CD14-positive monocyte (primary cell): ENCODE results near the gene C13orf46. TPM values are rescaled to one million over a fixed set of nuclear protein-coding genes. Genes with fewer than 3 reads are reported as not detected.
A peak's percentile ranks its signal among the peaks of the same experiment; 100 is the strongest.

ENCODE experiments used
- DNase-seq, 3 donors: peaks; one replicate each; pipeline ENCODE4 v3.0.0-alpha.2; 2011 to 2022
- H2AFZ ChIP-seq: 2 replicates; pipeline ENCODE4 v1.6.0; 2012; ENCODE audit warnings: mild to moderate bottlenecking, low read depth, low read length, inconsistent platforms; ENCODE audit not compliant: insufficient read depth, poor library complexity, severe bottlenecking
- H3K27ac ChIP-seq, 2 donors: 1 replicate in 1 of 2; 2 replicates in 1 of 2; pipeline ENCODE4 v1.5.1; 2012 to 2013; ENCODE audit warnings: low read length in 2 of 2, control low read depth in 1 of 2, inconsistent platforms in 1 of 2, low read depth in 1 of 2, mild to moderate bottlenecking in 1 of 2
- H3K27me3 ChIP-seq, 2 donors: one replicate each; pipeline versions ENCODE4 v1.6.0 to v1.6.1; 2011 to 2013; ENCODE audit warnings: low read length in 2 of 2; ENCODE audit not compliant: control insufficient read depth in 2 of 2, insufficient read depth in 2 of 2
- H3K36me3 ChIP-seq, 2 donors: replicated peaks in 1 of 2; 1 replicate in 1 of 2; 2 replicates in 1 of 2; pipeline versions ENCODE4 v1.5.1 to v1.6.1; 2012 to 2013; ENCODE audit warnings: low read length in 2 of 2, control low read depth in 1 of 2, inconsistent platforms in 1 of 2, mild to moderate bottlenecking in 1 of 2; ENCODE audit not compliant: insufficient read depth in 2 of 2, control insufficient read depth in 1 of 2
- H3K4me1 ChIP-seq, 2 donors: 1 replicate in 1 of 2; 2 replicates in 1 of 2; pipeline versions ENCODE4 v1.5.1 to v1.6.1; 2012 to 2013; ENCODE audit warnings: low read length in 2 of 2, control low read depth in 1 of 2, inconsistent platforms in 1 of 2, mild to moderate bottlenecking in 1 of 2, moderate library complexity in 1 of 2; ENCODE audit not compliant: insufficient read depth in 2 of 2, control insufficient read depth in 1 of 2
- H3K4me2 ChIP-seq: replicated peaks from 2 replicates; pipeline ENCODE3; 2012; ENCODE audit warnings: low read length, moderate library complexity, mild to moderate bottlenecking; ENCODE audit not compliant: poor library complexity, severe bottlenecking; ENCODE audit errors: extremely low read depth
- H3K4me3 ChIP-seq, 3 experiments: fragments of 200-600 bp in 1 of 3; sonication (generic) in 1 of 3; replicated peaks in 1 of 3; 1 replicate in 2 of 3; 2 replicates in 1 of 3; pipeline ENCODE4 v1.5.1; 2011 to 2013; ENCODE audit warnings: low read length in 3 of 3, mild to moderate bottlenecking in 3 of 3, control low read depth in 2 of 3, low read depth in 2 of 3, inconsistent platforms in 1 of 3, moderate library complexity in 1 of 3
- H3K79me2 ChIP-seq: 2 replicates; pipeline ENCODE4 v1.6.0; 2012; ENCODE audit warnings: mild to moderate bottlenecking, control low read depth, inconsistent platforms, low read length, moderate library complexity; ENCODE audit not compliant: insufficient read depth
- H3K9ac ChIP-seq: 2 replicates; pipeline ENCODE4 v1.6.0; 2017; ENCODE audit warnings: low read length, mild to moderate bottlenecking; ENCODE audit not compliant: insufficient read depth, poor library complexity, severe bottlenecking
- H3K9me3 ChIP-seq, 2 donors: replicated peaks in 1 of 2; 1 replicate in 1 of 2; 2 replicates in 1 of 2; pipeline versions ENCODE4 v1.5.1 to v1.6.1; 2012 to 2013; ENCODE audit warnings: low read length in 2 of 2, control low read depth in 1 of 2; ENCODE audit not compliant: control insufficient read depth in 1 of 2, insufficient read depth in 1 of 2
- H4K20me1 ChIP-seq: 2 replicates; pipeline ENCODE4 v1.6.0; 2012; ENCODE audit warnings: mild to moderate bottlenecking, low read length, control low read depth, moderate library complexity; ENCODE audit not compliant: insufficient read depth
- H3K27ac Mint-ChIP-seq, 7 donors: one replicate each; pipeline ENCODE4 v1.8.0; 2020; ENCODE audit warnings: mild to moderate bottlenecking in 7 of 7, mixed read lengths in 7 of 7, moderate library complexity in 6 of 7, inconsistent platforms in 2 of 7
- H3K27me3 Mint-ChIP-seq, 3 donors: one replicate each; pipeline ENCODE4 v1.8.0; 2021 to 2022; ENCODE audit warnings: low read depth in 3 of 3, mild to moderate bottlenecking in 3 of 3, mixed read lengths in 3 of 3, moderate library complexity in 3 of 3, inconsistent platforms in 1 of 3
- H3K36me3 Mint-ChIP-seq, 2 donors: one replicate each; pipeline ENCODE4 v1.8.0; 2020; ENCODE audit warnings: mixed read lengths in 2 of 2, inconsistent platforms in 1 of 2, mild to moderate bottlenecking in 1 of 2
- H3K4me1 Mint-ChIP-seq: one replicate; pipeline ENCODE4 v1.8.0; 2020; ENCODE audit warnings: mild to moderate bottlenecking, mixed read lengths
- H3K4me3 Mint-ChIP-seq, 2 donors: one replicate each; pipeline ENCODE4 v1.8.0; 2020; ENCODE audit warnings: mild to moderate bottlenecking in 2 of 2, mixed read lengths in 2 of 2, moderate library complexity in 1 of 2
- H3K9me3 Mint-ChIP-seq, 7 donors: one replicate each; pipeline ENCODE4 v1.8.0; 2020 to 2022; ENCODE audit warnings: mixed read lengths in 7 of 7, mild to moderate bottlenecking in 6 of 7, moderate library complexity in 6 of 7, inconsistent platforms in 2 of 7
- WGBS: methylation state at CpG from one replicate; pipeline ENCODE4 v1.1.5; 2013; ENCODE audit warnings: missing lambda C conversion rate; ENCODE audit not compliant: insufficient coverage; 5-methylcytosine and 5-hydroxymethylcytosine counted together
- intact Hi-C, 2 donors: fragments of 100-400 bp; cut with micrococcal nuclease; formaldehyde crosslinking; loops; one replicate each; pipeline versions ENCODE4 v1.15.0 to v1.15.1; 2023
- polyA plus RNA-seq, 3 donors: library from polyadenylated mRNA; depleted of rRNA in 1 of 3; unstranded in 2 of 3; stranded (reverse) in 1 of 3; fragments of 300-500 nt in 2 of 3; fragments of >200 nt in 1 of 3; fragmentation: Illumina TruSeq in 2 of 3; gene quantifications; 1 replicate in 2 of 3; 2 replicates in 1 of 3; pipeline ENCODE4 v1.2.3, GENCODE V29; 2012 to 2021
- TF ChIP-seq, protein P1 (sequence below): fragments of 200-600 bp; IDR thresholded peaks from one replicate; pipeline ENCODE4 v1.8.0; 2022; ENCODE audit warnings: antibody characterized with exemption, mild to moderate bottlenecking

Gene C13orf46
- polyA plus RNA-seq, 3 donors, result 0.05 to 0.35 TPM; not detected in 1

DNA sequence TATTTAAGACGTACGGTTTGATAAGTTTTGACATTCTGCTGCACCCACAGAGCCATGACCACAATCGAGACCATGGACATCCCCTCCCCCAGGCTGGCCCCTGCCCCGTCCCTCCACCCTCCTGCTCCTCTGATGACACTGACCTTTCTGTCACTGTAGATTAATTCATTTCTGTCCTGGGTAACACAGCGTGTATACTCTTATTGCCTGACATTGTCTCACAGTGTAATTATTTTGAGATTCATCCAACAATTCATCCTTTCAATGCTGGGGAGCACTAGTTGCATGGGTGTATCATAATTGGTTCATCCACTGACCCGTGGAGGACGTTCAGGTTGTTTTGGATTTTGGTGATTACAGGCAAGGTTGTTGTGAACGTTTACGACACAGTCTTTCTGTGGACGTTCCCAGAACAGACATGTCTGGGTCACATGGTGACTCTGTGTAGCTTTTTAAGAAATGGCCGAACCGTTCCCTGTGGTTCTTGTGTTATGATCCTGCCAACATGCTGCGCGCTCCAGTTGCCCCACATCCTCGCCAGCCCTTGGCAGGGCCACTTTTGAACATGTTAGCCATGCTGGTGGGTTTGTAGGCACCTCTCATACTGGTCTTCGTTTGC lies 41.9 kb downstream of the C13orf46 start:
- 94% methylated on average over 12 of the region's 16 CpGs for WGBS
- no peak overlapping the region for H3K4me3 ChIP-seq
- H2AFZ ChIP-seq, result no peak overlapping the region
- TF ChIP-seq, protein P1, sequence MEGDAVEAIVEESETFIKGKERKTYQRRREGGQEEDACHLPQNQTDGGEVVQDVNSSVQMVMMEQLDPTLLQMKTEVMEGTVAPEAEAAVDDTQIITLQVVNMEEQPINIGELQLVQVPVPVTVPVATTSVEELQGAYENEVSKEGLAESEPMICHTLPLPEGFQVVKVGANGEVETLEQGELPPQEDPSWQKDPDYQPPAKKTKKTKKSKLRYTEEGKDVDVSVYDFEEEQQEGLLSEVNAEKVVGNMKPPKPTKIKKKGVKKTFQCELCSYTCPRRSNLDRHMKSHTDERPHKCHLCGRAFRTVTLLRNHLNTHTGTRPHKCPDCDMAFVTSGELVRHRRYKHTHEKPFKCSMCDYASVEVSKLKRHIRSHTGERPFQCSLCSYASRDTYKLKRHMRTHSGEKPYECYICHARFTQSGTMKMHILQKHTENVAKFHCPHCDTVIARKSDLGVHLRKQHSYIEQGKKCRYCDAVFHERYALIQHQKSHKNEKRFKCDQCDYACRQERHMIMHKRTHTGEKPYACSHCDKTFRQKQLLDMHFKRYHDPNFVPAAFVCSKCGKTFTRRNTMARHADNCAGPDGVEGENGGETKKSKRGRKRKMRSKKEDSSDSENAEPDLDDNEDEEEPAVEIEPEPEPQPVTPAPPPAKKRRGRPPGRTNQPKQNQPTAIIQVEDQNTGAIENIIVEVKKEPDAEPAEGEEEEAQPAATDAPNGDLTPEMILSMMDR, result no peak
- H3K27me3 Mint-ChIP-seq, result peaks cover 19 to 69% (median 25%) of the 10 kb centered on the region in 3 donors
- H3K9me3 ChIP-seq, result no peaks in the 10 kb centered on the region
- H3K27ac ChIP-seq, result no peak overlapping the region
- H3K36me3 Mint-ChIP-seq, result no peaks in the 10 kb centered on the region
- H3K4me2 ChIP-seq, result no peak overlapping the region
- no peak for DNase-seq
- H3K4me3 Mint-ChIP-seq, result peak overlapping the region in 1 of 2 donors; percentile 13
- intact Hi-C loops, result no loop called here
- peaks cover 0 to 6% of the 10 kb centered on the region in 2 donors for H3K27me3 ChIP-seq
- no peaks in the 10 kb centered on the region for H3K79me2 ChIP-seq
- H3K27ac Mint-ChIP-seq, result no peak overlapping the region
- H3K4me1 Mint-ChIP-seq, result no peaks in the 10 kb centered on the region
- H3K4me1 ChIP-seq, result peaks cover 0 to 7% of the 10 kb centered on the region in 2 donors
- no peaks in the 10 kb centered on the region for H3K36me3 ChIP-seq
- H3K9ac ChIP-seq, result no peak overlapping the region
- peaks cover 0 to 2% (median 0%) of the 10 kb centered on the region in 7 donors for H3K9me3 Mint-ChIP-seq
- no peaks in the 10 kb centered on the region for H4K20me1 ChIP-seq

GRCh38 chr13:113930671-113931637 lies 42.9 kb downstream of the C13orf46 start:
- TF ChIP-seq, protein P1, result no peak
- Histone ChIP-seq H3K36me3 (no peaks in the 10 kb centered on the region), H4K20me1 (no peaks in the 10 kb centered on the region), H3K27me3 (peaks cover 0 to 6% of the 10 kb centered on the region in 2 donors), H3K9me3 (no peaks in the 10 kb centered on the region), H3K27ac (no peak overlapping the region), H3K4me2 (no peak overlapping the region), H3K79me2 (no peaks in the 10 kb centered on the region), H2AFZ (no peak overlapping the region), H3K9ac (no peak overlapping the region), H3K4me3 (no peak overlapping the region), H3K4me1 (peaks cover 0 to 7% of the 10 kb centered on the region in 2 donors)
- H3K4me1 Mint-ChIP-seq, result no peaks in the 10 kb centered on the region
- 64% methylated on average over 16 of the region's 36 CpGs for WGBS
- peaks cover 0 to 2% (median 0%) of the 10 kb centered on the region in 7 donors for H3K9me3 Mint-ChIP-seq
- DNase-seq, result no peak
- no peaks in the 10 kb centered on the region for H3K36me3 Mint-ChIP-seq
- peak overlapping the region in 1 of 7 donors; percentile 50 for H3K27ac Mint-ChIP-seq
- H3K4me3 Mint-ChIP-seq, result peak overlapping the region in 1 of 2 donors; percentile 56
- intact Hi-C loops, result no loop called here
- H3K27me3 Mint-ChIP-seq, result peaks cover 19 to 75% (median 31%) of the 10 kb centered on the region in 3 donors
